T-helper 1 cell treated with Interleukin-12 subunit alpha and Interleukin-12 subunit beta and Interleukin-4 antibody, amounts not matched to agents 30 μg/mL and 1 μg/mL, for 36 hours (primary cell): ENCODE results near the gene OR8D4.

Experiments
- H3K27ac Mint-ChIP-seq: one replicate; pipeline ENCODE4 v1.8.0; 2021; ENCODE audit warnings: mild to moderate bottlenecking, mixed read lengths
- H3K27me3 Mint-ChIP-seq: one replicate; pipeline ENCODE4 v1.8.0; 2021; ENCODE audit warnings: low read depth, mixed read lengths
- H3K36me3 Mint-ChIP-seq: one replicate; pipeline ENCODE4 v1.8.0; 2021; ENCODE audit warnings: low read depth, mixed read lengths
- H3K4me1 Mint-ChIP-seq: one replicate; pipeline ENCODE4 v1.8.0; 2021; ENCODE audit warnings: low read depth, mixed read lengths
- H3K4me3 Mint-ChIP-seq: one replicate; pipeline ENCODE4 v1.8.0; 2021; ENCODE audit warnings: mild to moderate bottlenecking, moderate library complexity, mixed read lengths
- H3K9me3 Mint-ChIP-seq: one replicate; pipeline ENCODE4 v1.8.0; 2021; ENCODE audit warnings: mixed read lengths

OR8D4 gene

DNA sequence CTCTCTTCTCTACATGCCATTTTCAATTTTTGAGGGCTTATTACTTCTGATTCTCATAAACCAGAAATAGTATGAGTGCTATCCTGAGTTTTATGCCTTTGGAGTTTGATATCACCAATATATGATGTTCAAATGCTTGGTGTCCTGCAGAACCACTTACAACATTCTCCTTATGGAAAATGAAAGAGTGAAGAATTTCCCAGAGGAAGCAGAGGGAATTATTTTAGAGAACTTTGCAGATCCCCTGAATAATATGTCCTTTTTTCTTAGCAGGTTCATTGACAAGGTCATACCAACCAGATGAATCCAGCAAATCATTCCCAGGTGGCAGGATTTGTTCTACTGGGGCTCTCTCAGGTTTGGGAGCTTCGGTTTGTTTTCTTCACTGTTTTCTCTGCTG, 37.4 kb downstream of the OR8D4 start, which contains the start of gene OR4D5:
TSS of gene OR4D5 (plus strand) at position 301 of the 400 bp plus-strand sequence. CDS start at position 301, 0 bp downstream.
- Mint-ChIP-seq H3K36me3 (no peaks in the 10 kb centered on the region), H3K9me3 (no peaks in the 10 kb centered on the region), H3K27ac (no peak within 1 kb of the TSS), H3K4me1 (no peaks in the 10 kb centered on the region), H3K27me3 (no peaks in the 10 kb centered on the region), H3K4me3 (no peak within 1 kb of the TSS)

- H3K9me3 Mint-ChIP-seq: no peaks in the 10 kb centered on the region
- no peaks in the 10 kb centered on the region for H3K27me3 Mint-ChIP-seq
- H3K27ac Mint-ChIP-seq: no peak overlapping the region
- no peaks in the 10 kb centered on the region for H3K36me3 Mint-ChIP-seq
- no peaks in the 10 kb centered on the region for H3K4me1 Mint-ChIP-seq
- H3K4me3 Mint-ChIP-seq: no peak overlapping the region
Measured at GRCh38 chr11:123942413-123942812, 40.4 kb downstream of the OR8D4 start.

DNA sequence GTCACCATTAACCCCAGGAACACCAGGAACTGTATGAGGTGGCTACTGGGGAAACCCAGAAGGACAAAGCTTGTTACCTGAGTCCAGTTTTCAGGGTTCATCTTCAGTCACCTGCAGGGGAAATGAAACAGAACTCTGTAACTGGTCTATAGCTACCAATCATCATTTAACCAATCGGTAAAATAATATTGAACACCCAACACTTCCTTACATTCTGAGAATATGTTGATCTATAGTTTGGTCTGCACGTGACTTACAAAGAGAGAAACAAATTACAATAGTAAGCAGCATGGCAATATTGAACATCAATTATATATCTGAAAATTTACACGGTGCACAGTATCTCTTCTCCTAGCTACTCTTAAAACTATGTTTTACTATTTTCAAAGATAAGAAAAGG, 41.8 kb downstream of the OR8D4 start, which contains the start of gene OR6T1:
TSS of gene OR6T1 (minus strand) at position 101 of the 400 bp plus-strand sequence. CDS start at position 101, 0 bp downstream.
- Mint-ChIP-seq H3K4me3 (no peak within 1 kb of the TSS), H3K36me3 (no peaks in the 10 kb centered on the region), H3K4me1 (no peaks in the 10 kb centered on the region), H3K27ac (no peak within 1 kb of the TSS), H3K27me3 (no peaks in the 10 kb centered on the region), H3K9me3 (no peaks in the 10 kb centered on the region)

GRCh38 chr11:123945132-123945531, 43.2 kb downstream of the OR8D4 start:
- Mint-ChIP-seq H3K27me3 (peaks cover 4% of the 10 kb centered on the region), H3K9me3 (no peaks in the 10 kb centered on the region), H3K27ac (no peak overlapping the region), H3K36me3 (no peaks in the 10 kb centered on the region), H3K4me3 (no peak overlapping the region), H3K4me1 (no peaks in the 10 kb centered on the region)

DNA sequence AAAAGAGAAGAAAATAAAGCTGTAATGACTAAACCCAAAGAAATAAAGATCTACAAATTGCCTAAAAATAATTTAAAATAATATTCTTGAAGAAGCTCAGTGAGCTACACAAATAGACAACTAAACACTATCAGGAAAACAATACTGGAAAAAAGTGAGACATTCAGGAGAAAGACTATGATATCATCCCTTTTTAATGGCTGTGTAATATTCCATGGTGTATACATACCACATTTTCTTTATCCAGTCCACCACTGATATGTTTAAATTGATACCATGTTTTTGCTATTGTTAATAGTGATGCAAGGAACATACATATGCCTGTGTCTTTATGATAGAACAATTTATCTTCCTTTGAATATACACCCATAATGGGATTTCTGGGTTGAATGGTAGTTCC, 54.8 kb downstream of the OR8D4 start:
- H3K4me1 Mint-ChIP-seq: no peaks in the 10 kb centered on the region
- peaks cover 10% of the 10 kb centered on the region for H3K9me3 Mint-ChIP-seq
- H3K27me3 Mint-ChIP-seq: no peaks in the 10 kb centered on the region
- H3K36me3 Mint-ChIP-seq: no peaks in the 10 kb centered on the region
- no peak overlapping the region for H3K27ac Mint-ChIP-seq
- H3K4me3 Mint-ChIP-seq: no peak overlapping the region
